Cardiac fibroblast (primary cell): ENCODE data around the gene RHOJ.

Experiments used
- DNase-seq, 2 donors: peaks; one replicate each; pipeline versions ENCODE4 v3.0.0 to v3.0.0-alpha.2; 2010; ENCODE audit warnings: low read depth in 2 of 2
- H3K4me3 ChIP-seq, 2 donors: replicated peaks in 1 of 2; 1 replicate in 1 of 2; 2 replicates in 1 of 2; pipeline ENCODE4 v1.5.1; 2011; ENCODE audit warnings: low read depth in 2 of 2, low read length in 2 of 2, mild to moderate bottlenecking in 2 of 2, moderate library complexity in 1 of 2
- CTCF ChIP-seq: IDR thresholded peaks from one replicate; pipeline ENCODE4 v1.5.1; 2011; ENCODE audit warnings: low read depth, mild to moderate bottlenecking, low read length, inconsistent platforms

Gene RHOJ

GRCh38 chr14:63174760-63175191 is 29.5 kb upstream of the RHOJ start:
- DNase-seq = peak; percentile 87 to 88
- peak; percentile 63 for TF ChIP-seq CTCF
- no peak overlapping the region for H3K4me3 ChIP-seq

DNA sequence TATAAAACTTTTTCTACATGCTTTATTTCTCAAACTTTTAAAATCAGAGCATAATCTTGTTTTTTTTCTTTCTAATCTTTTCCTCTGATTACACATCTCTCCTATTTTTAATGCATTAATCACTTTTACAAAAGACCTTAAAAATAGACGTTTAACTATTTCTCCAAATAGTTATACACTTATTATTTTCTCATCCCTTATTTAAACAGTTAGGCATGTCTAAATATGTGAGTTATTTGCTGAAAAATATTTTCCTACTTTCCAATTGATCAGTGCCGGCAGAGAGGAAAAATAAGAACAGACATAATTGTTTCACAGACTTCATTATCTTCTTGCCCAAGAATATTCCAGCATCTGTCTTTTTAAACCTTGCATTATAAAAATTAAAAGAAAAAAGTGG is 28.7 kb upstream of the RHOJ start:
- DNase-seq = no peak
- TF ChIP-seq CTCF = no peak

DNA sequence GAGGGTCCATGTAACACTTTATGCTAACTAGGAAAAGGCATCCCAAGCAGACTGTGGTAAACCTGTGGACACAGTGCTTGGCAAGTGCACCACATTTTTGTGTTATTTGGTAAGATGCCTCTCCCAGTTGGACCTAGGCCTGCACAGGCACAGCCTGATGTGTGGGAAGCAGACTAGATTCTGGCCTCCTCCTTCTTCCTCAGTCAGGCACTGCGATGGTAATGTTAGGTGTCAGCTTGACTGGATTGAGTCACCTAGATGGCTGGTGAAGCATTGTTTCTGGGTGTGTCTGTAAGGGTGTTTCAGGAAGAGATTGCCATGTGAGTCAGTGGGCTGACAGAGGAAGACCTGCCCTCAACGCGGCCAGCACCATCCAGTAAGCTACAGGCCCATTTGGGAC is 25.3 kb upstream of the RHOJ start:
- H3K4me3 ChIP-seq = no peak overlapping the region
- no peak for TF ChIP-seq CTCF
- peak; percentile 63 to 87 for DNase-seq

More for the DNA sequence above, 28.7 kb upstream of the RHOJ start:
- H3K4me3 ChIP-seq = no peak overlapping the region

DNA sequence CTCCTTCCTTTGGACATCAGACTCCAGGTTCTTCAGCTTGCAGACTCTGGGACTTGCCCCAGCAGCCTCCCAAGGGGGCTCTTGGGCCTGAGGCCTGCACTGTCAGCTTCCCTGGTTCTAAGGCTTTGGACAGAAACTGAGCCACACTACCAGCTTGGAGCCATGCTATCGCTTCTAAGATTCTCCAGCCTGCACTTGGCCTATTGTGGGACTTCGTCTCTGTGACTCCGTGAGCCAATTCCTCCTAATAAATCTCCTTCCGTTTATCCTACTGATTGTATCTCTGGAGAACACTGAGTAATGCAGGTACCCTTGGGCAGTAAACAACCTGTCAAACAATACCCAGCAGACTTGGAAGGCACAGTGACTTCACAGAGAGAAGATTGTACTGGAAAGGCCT is 24.9 kb upstream of the RHOJ start:
- no peak overlapping the region for H3K4me3 ChIP-seq
- TF ChIP-seq CTCF = no peak
- no peak for DNase-seq

DNA sequence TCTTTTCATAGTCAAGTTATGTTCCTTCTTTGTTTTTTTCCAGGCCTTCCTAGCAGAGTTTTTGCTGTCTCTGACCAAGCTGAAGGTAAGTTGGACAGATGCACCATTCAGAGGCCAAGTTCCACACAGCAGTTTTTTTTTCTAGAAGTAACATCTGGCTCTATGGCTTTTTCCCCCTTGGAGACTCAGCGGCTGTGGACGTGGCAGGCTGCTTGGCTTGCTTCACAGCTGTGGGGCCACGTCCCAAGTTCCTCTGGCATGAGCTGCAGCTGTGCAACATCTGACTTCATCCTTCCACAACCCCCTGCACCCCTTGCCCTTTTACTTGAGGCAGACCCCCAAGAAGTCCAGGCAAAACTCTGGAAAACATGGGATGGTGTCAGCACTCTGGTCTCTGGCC is 24.2 kb upstream of the RHOJ start:
- peak; percentile 47 to 54 for DNase-seq
- no peak overlapping the region for H3K4me3 ChIP-seq
- no peak for TF ChIP-seq CTCF

DNA sequence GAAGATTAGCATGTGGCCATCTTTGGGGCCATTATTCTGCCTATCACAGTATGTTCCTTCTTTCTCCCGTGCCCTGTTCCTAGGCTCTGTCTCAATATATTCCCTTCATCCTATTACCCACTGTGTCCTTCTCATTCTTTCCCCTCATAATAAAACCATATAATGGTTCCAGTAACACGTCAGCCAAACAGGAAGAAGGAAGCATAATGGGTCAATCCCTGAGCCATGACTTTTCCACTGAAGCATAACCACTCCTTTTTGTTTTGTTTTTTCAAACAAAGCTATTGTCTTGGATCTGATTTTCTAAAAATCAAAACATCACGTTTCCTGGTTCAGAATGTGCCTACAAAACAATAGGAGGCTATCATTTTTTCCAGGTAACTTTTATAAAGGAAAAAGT is 21.3 kb upstream of the RHOJ start:
- TF ChIP-seq CTCF = no peak
- no peak overlapping the region for H3K4me3 ChIP-seq
- peak in 1 of 2 donors; percentile 38 for DNase-seq

- TF ChIP-seq CTCF = no peak
- no peak overlapping the region for H3K4me3 ChIP-seq
- peak; percentile 68 to 83 for DNase-seq
These were observed 17.8 kb upstream of the RHOJ start for GRCh38 chr14:63186453-63186852.
